Hepatocyte (in vitro differentiated cells): ENCODE results near the gene KRT16.
"Not testable (repeated sequence)": the region's sequence is repeated elsewhere in the genome, so short reads cannot be mapped to it uniquely, and the experiment has no call there.

Experiments used
- CTCF ChIP-seq: fragments of 200-600 bp; sonication (generic); IDR thresholded peaks from 2 replicates; pipeline ENCODE4 v1.5.1; 2016; ENCODE audit warnings: antibody characterized with exemption, mild to moderate bottlenecking; ENCODE audit not compliant: poor library complexity
- EZH2 ChIP-seq: fragments of 200-600 bp; sonication (generic); IDR thresholded peaks from 2 replicates; pipeline ENCODE4 v1.6.1; 2016; ENCODE audit warnings: antibody characterized with exemption, mild to moderate bottlenecking, borderline replicate concordance

GRCh38 chr17:41628073-41628370, 15.5 kb upstream of the KRT16 start:
- TF ChIP-seq CTCF, EZH2: not testable (repeated sequence)
